Choroid plexus epithelial cell (primary cell): Measurements from ENCODE around the gene MSN.
"Not testable (repeated sequence)": the region's sequence is repeated elsewhere in the genome, so short reads cannot be mapped to it uniquely, and the experiment has no call there.

ENCODE experiments used
- DNase-seq: peaks from one replicate; pipeline ENCODE4 v3.0.0-alpha.2; 2010; ENCODE audit warnings: low read depth
- H3K4me3 ChIP-seq: 2 replicates; pipeline ENCODE4 v1.5.1; 2011; ENCODE audit warnings: low read depth, mild to moderate bottlenecking, control low read depth, low read length, moderate library complexity
- CTCF ChIP-seq: conservative IDR thresholded peaks from 2 replicates; pipeline ENCODE4 v1.5.1; 2011; ENCODE audit warnings: low read depth, mild to moderate bottlenecking, control low read depth, inconsistent platforms, low read length, moderate library complexity

MSN gene

GRCh38 chrX:65637335-65637734, 30.1 kb upstream of the MSN start:
- TF ChIP-seq CTCF, result no peak
- DNase-seq, result no peak
- no peak overlapping the region for H3K4me3 ChIP-seq

- TF ChIP-seq CTCF, result no peak
- no peak overlapping the region for H3K4me3 ChIP-seq
- peak; percentile 7 for DNase-seq
These were observed 24.5 kb upstream of the MSN start for GRCh38 chrX:65642914-65643491.

GRCh38 chrX:65643531-65644052, 23.9 kb upstream of the MSN start:
- H3K4me3 ChIP-seq, result no peak overlapping the region
- no peak for TF ChIP-seq CTCF
- DNase-seq, result peak; percentile 10

GRCh38 chrX:65644621-65645289, 22.7 kb upstream of the MSN start:
- no peak overlapping the region for H3K4me3 ChIP-seq
- TF ChIP-seq CTCF, result no peak
- peak; percentile 74 for DNase-seq

GRCh38 chrX:65647801-65648200, 19.7 kb upstream of the MSN start:
- no peak for TF ChIP-seq CTCF
- no peak overlapping the region for H3K4me3 ChIP-seq
- DNase-seq, result no peak

- H3K4me3 ChIP-seq, result no peak overlapping the region
- no peak for TF ChIP-seq CTCF
- no peak for DNase-seq
These were observed 15.4 kb upstream of the MSN start for GRCh38 chrX:65652098-65652497.

GRCh38 chrX:65657009-65657441, 10.4 kb upstream of the MSN start:
- not testable (repeated sequence) for DNase-seq, H3K4me3 ChIP-seq
